DND-41 (cell line): ENCODE results near the gene CCS.

Experiments
- EZH2 ChIP-seq: IDR thresholded peaks from 3 replicates; pipeline ENCODE4 v1.6.1; 2012; ENCODE audit warnings: borderline replicate concordance, low read depth, mild to moderate bottlenecking, moderate library complexity, low read length, inconsistent platforms; ENCODE audit not compliant: severe bottlenecking
- TF ChIP-seq, protein P1 (sequence below): IDR thresholded peaks from 2 replicates; pipeline ENCODE4 v1.5.1; 2012; ENCODE audit warnings: borderline replicate concordance, low read length, moderate library complexity, mild to moderate bottlenecking; ENCODE audit not compliant: poor library complexity, severe bottlenecking; ENCODE audit errors: extremely low read depth

DNA sequence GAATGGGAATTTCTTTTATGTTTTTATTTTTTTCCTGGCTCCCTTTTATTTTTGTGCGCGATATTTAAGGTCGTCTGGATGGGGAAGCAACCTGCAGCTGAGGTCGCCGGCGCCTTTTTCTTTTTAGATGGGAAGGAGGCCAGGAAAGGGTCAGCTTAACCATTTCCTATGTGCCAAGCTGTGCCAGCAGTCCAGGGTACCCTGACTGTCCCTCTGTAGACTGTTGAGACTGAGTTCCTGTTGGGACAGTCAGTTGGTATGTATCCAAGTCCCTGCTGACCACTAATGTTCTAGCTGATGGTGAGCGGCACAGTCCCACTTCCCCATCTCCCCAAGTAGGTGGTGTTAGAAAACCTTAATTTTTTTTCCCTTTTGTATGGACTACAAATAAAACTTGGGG is 33.9 kb downstream of the CCS start:
- TF ChIP-seq, protein P1, sequence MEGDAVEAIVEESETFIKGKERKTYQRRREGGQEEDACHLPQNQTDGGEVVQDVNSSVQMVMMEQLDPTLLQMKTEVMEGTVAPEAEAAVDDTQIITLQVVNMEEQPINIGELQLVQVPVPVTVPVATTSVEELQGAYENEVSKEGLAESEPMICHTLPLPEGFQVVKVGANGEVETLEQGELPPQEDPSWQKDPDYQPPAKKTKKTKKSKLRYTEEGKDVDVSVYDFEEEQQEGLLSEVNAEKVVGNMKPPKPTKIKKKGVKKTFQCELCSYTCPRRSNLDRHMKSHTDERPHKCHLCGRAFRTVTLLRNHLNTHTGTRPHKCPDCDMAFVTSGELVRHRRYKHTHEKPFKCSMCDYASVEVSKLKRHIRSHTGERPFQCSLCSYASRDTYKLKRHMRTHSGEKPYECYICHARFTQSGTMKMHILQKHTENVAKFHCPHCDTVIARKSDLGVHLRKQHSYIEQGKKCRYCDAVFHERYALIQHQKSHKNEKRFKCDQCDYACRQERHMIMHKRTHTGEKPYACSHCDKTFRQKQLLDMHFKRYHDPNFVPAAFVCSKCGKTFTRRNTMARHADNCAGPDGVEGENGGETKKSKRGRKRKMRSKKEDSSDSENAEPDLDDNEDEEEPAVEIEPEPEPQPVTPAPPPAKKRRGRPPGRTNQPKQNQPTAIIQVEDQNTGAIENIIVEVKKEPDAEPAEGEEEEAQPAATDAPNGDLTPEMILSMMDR, result no peak
- TF ChIP-seq EZH2, result no peak
